ENCODE measurements around the gene KRTAP29-1.
"Not testable (repeated sequence)": the region's sequence is repeated elsewhere in the genome, so short reads cannot be mapped to it uniquely, and the experiment has no call there.

The KRTAP29-1 gene

DNA sequence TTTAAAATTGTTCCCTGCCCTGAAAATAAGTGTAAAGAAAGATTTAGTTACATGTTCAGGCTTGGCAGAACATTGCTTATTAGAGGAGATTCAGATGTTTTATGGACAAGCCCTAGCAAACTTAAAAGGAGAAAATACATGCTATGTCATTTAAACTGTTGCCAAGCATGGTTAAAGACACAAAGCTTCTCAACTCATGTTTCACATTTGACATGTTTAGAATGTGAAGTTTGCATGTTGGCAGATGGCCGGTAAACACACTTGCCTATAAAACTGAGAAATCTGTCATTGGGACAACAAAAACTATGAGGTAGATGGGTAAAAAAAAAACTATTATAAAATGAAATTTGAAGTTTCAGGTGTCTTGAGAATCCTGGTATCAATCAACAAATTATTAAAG lies 5.8 kb downstream of the KRTAP29-1 start:
- DNase-seq, result no peak

DNA sequence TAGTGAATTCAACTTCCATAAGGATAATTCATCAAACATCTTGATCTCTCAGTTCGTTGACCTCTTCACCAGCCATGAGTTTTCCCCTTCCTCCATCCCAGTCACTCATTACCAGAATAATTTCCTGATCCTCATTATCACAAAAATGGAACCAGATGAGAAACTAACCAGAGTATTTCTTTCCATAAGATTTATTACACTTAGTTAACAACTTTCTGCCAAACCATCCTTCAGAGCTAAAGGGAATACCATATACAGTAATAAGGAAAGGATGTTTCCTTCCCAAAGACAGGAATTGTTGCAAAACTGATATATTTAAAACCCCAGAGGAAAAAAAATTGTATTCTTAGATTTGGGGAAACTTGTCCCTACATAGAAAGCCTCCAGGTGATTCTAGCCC lies 8.6 kb downstream of the KRTAP29-1 start:
- DNase-seq, result no peak

DNA sequence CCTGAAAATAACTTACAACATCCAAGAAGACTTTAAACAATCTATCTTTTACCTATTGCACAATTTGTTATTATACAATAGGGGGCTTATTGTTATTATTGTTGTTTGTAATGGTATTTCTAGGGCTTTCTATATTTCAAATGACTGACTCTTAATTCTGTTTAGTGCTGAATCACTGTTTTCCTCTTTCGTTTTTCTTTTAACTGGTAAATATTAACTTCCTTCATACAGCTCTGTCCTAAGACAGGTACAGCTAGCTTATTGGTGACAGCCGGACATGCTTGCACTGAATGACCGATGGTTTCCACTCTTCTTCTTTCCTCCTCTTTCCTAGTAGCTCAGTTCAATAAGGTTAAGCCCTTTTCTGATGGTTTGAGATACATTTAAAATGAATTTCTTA lies 15.6 kb downstream of the KRTAP29-1 start:
- no peak for DNase-seq

DNA sequence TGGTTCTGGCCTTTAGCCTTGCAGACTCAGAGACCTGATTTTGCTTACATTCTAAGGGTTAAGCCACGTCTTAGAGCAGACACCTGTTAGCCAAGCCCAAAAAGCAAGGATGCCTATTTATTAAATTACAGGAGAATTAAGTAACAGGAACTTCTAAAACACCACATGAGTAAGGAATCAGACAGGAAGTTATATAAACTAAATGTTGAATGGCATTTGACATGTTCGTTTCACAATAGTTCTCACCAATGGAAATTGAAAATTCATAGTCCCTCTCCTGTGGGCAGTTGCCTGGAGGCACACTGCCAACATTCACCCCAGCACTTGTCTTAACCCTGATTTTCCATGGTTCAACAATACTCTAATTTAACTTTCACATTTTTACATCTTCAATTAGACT lies 18.1 kb downstream of the KRTAP29-1 start:
- no peak for DNase-seq

DNA sequence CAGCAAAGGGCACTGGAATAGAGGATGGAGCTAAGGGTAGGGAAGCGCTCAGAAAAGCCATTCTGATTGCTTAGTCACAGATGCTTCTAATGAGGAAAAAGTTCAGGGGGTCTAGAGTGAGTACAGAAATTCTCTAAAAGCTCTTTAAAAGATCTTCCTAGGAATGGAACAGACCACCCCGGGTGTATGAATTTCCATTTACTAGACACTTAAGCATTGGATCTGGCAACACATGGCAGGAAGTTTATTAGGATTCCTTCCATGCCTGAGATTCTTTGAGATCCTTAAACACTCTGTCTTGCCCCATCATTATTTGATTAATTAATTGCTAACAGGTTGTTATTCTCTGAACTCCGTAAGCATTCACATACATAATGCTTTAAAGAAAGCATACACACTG lies 18.6 kb downstream of the KRTAP29-1 start:
- DNase-seq, result no peak

DNA sequence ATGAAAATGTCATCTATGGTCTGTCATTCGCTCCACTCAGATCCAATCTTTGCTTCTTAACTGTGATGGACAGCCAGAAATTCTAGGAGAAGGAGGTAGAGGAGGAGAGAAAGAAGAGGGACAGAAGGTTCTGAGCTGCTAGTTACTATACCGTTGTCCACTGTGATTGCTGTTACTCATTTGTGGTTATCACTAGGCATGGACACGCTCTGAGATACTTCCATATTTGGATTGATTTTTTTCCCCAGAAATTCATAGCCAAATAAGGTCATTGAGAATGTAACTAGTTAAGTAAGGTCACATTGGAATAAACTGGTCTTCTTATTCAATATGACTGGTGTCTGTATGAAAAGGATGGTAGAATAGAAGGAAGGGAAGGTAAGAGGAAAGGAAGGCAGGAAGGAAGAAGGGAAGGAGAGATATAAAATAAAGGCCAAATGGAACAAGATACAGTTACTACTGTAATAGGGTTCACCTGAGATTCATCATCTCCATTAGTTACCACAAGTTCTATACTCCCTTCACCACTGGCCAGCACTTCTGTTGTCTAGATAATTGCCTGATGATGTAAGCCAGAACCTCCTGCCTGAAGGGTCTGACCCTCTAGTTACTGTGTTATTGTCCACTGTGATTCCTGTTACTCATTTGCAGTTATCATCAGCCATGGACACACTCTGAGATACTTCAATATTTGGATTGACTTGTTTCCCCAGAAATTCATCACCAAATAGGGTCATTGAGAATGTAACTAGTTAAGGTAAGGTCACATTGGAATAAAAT lies 24.3 kb downstream of the KRTAP29-1 start:
- no peak for DNase-seq

DNA sequence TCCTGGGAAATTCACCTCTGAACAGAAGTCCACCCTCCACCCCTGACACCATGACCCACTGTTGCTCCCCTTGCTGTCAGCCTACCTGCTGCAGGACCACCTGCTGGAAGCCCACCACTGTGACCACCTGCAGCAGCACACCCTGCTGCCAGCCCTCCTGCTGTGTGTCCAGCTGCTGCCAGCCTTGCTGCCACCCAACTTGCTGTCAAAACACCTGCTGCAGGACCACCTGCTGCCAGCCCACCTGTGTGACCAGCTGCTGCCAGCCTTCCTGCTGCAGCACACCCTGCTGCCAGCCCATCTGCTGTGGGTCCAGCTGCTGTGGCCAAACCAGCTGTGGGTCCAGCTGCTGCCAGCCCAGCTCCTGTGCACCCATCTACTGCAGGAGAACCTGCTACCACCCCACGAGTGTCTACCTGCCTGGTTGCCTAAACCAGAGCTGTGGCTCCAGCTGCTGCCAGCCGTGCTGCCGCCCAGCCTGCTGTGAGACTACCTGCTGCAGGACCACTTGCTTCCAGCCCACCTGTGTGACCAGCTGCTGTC lies 26.9 kb downstream of the KRTAP29-1 start, which contains the start of gene KRTAP9-7:
TSS of gene KRTAP9-7 (plus strand) at position 51 of the 543 bp plus-strand sequence. CDS start at position 51, 0 bp downstream.
- DNase-seq, result not testable (repeated sequence)

DNA sequence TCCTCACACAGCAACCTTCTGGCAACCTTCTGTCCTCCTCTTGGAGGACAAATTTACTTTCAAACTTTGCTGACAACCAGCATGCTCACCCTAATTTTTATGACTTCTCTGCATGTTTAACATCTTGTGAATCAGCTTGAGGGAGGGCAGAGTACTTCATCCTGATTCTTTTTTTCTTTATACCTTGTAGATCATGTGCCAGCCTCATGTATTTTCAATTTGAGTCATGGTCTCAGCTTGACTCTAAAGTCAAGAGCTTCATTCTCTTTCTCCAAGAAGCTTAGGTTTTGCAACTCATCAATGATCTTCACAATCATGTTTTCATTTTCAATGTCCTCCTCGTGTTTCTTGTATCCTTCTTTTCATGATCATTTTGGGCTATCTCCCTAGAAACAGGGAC lies 30.8 kb downstream of the KRTAP29-1 start:
- DNase-seq, result no peak

DNA sequence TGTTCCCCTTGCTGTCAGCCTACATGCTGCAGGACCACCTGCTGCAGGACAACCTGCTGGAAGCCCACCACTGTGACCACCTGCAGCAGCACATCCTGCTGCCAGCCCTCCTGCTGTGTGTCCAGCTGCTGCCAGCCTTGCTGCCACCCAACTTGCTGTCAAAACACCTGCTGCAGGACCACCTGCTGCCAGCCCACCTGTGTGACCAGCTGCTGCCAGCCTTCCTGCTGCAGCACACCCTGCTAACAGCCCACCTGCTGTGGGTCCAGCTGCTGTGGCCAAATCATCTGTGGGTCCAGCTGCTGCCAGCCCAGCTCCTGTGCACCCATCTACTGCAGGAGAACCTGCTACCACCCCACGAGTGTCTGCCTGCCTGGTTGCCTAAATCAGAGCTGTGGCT lies 31.3 kb downstream of the KRTAP29-1 start:
- not testable (repeated sequence) for DNase-seq

DNA sequence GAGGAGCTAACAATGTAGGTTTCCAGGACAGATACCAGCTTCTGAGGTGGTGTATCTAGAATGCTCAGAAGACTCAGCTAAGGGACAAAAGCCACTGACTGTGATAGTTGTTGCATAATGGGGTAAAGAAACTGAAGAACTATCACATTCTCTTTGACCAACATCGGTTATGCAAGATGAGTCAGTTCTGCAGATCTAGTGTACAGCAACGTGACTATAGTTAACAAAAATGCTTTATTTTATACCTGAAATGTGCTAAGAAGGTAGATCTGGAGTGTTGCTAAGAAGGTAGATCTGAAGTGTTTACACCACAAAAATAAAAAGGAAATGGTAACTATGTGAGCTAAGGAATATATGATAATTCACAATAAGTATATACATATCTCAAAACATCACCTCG lies 34.9 kb downstream of the KRTAP29-1 start:
- no peak for DNase-seq

DNA sequence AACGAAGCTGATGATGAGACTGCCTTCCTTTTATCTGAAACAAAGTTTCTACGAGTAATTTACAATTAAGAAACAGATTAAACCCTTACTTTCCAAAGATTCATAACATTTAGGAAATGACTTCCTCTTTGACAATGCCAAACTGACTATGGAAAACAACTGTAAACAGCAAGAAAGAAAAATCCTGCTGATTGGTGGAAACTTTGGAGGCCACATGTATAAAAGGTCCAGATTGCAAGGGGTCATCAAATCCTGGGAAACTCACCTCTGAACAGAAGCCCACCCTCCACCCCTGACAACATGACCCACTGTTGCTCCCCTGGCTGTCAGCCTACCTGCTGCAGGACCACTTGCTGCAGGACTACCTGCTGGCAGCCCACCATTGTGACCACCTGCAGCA lies 37.6 kb downstream of the KRTAP29-1 start, which contains the start of gene KRTAP9-6:
TSS of gene KRTAP9-6 (plus strand) at position 301 of the 400 bp plus-strand sequence. CDS start at position 301, 0 bp downstream.
- DNase-seq, result no peak

DNA sequence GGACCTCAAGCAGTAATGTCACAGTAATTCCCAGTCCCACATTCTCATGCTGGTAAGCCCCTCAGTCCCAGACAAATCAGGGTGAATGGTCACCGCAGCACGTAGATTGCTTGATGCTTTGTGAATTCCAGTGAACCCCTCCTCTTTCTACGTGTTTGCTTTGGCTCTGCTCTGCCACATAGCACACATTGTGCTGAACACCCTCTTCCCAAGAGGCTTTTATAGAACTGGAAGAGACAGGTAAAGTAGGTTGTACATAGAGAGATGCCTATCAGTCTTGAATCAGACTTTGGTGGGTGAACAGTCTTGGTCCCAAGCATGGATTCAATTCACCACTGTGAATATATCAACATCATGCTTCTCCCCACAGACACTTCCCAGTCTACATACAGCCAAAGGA lies 38.1 kb downstream of the KRTAP29-1 start:
- DNase-seq, result no peak

DNA sequence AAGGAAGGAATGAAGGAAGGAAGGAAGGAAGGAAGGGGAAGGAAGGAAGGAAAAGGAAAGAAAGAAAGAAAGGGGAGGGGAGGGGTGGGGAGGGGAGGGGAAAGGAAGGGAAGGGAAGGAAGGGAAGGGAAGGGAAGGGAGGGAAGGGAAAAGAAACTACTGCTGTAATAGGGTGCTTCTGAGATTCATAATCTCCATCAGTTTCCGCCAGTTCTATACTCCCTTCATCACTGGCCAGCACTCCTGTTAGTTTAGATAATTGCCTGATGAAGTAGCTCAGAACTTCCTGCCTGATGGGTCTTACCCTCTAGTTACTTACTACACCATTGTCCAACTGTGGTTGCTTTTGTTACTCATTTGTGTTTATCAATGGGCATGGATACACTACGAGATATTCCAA lies 39.4 kb downstream of the KRTAP29-1 start:
- no peak for DNase-seq

DNA sequence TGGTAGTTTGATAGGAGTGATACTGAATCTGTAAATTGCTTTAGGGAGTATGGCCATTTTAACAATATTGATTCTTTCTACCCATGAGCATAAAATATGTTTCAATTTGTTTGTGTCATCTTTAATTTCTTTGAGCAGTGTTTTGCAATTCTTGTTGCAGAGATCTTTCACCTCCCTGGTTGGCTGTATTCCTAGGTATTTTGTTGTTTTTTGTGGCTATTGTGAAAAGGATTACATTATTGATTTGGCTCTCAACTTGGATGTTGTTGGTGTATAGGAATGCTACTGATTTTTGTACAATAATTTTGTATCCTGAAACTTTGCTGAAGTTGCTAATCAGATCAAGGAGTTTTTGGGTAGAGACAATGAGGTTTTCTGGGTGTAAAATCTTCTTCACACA lies 44.2 kb downstream of the KRTAP29-1 start:
- no peak for DNase-seq

DNA sequence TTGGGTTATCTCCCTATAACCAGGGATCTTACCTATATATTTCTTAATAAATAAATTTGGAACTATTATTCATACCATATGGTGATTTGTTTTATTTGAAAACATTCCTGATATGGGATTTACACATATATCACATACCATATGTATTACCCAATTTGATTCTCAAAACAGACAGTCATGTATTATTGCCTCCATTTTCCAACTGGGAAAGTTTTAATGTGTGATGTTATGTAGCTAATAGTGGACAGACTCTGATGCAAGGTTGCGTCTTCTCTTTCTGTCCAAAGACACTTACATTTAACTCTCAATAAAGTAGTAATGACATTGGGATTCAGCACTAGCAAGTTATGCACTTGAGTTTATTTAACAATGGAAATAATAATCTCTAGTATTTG lies 46.4 kb downstream of the KRTAP29-1 start:
- DNase-seq, result no peak

DNA sequence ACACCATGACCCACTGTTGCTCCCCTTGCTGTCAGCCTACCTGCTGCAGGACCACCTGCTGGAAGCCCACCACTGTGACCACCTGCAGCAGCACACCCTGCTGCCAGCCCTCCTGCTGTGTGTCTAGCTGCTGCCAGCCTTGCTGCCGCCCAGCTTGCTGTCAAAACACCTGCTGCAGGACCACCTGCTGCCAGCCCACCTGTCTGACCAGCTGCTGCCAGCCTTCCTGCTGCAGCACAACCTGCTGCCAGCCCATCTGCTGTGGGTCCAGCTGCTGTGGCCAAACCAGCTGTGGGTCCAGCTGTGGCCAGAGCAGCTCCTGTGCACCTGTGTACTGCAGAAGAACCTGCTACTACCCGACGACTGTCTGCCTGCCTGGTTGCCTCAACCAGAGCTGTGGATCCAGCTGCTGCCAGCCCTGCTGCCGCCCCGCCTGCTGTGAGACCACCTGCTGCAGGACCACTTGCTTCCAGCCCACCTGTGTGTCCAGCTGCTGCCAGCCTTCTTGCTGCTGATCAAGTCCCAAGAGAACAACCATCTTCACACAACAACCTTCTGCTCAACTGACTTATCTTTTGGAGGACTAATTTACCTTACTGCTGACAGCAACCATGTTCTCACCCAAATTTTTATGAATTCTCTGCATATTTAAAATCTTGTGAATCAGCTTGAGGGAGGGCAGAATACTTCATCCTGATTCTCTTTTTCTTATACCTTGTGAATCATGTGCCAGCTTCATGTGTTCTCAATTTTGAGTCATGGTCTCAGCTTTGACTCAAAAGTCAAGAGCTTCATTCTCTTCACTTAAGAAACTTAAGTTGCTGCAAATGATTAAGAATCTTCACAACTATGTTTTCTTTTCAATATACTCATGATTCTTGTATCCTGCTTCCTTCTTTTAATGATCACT lies 47.0 kb downstream of the KRTAP29-1 start, which contains the start of gene KRTAP9-9:
TSS of gene KRTAP9-9 (plus strand) at position 4 of the 910 bp plus-strand sequence.
- DNase-seq, result not testable (repeated sequence)

DNA sequence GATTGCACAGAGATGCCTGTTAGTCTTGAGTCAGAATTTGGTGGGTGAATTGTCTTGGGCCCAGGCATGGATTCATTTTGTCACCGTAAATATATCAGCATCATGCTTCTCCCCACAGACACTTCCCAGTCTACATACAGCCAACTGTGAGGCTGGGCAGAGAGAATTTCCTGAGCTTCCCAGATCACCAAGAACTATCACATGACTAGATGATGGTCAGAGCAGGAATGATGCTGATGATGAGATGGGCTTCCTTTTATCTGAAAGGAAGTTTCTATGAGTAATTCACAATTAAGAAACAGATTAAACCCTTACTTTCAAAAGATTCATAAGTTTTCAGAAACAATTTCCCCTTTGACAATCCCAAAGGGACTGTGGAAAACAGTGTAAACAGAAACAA lies 47.8 kb downstream of the KRTAP29-1 start:
- no peak for DNase-seq
